Measurements from ENCODE around the gene ADRM1.

The ADRM1 gene

GRCh38 chr20:62342910-62343309 lies 40.1 kb downstream of the ADRM1 start:
- H3K9me3 Mint-ChIP-seq, result peaks cover 3% of the 10 kb centered on the region
- H3K27ac Mint-ChIP-seq, result peak overlapping the region in 1 of 3 experiments; percentile 52
- peaks cover 36% of the 10 kb centered on the region for H3K36me3 Mint-ChIP-seq (ENCODE audit: low read depth)
- H3K27me3 Mint-ChIP-seq (ENCODE audit: low read depth), result no peaks in the 10 kb centered on the region
- H3K4me3 Mint-ChIP-seq, result no peak overlapping the region
- H3K4me1 Mint-ChIP-seq, result no peaks in the 10 kb centered on the region
- no peak for TF ChIP-seq CTCF (IDR thresholded peaks at IDR 0.05; ENCODE audit: unreplicated experiment in 3 of 3)

GRCh38 chr20:62344092-62344491 lies 41.3 kb downstream of the ADRM1 start:
- no peak for TF ChIP-seq CTCF (IDR thresholded peaks at IDR 0.05; ENCODE audit: unreplicated experiment in 3 of 3)
- Mint-ChIP-seq H3K4me1 (no peaks in the 10 kb centered on the region), H3K36me3 (ENCODE audit: low read depth) (peaks cover 46% of the 10 kb centered on the region), H3K27ac (no peak overlapping the region), H3K9me3 (peaks cover 8% of the 10 kb centered on the region), H3K4me3 (no peak overlapping the region), H3K27me3 (ENCODE audit: low read depth) (peaks cover under 1% of the 10 kb centered on the region)

- H3K27me3 Mint-ChIP-seq (ENCODE audit: low read depth), result peaks cover 3% of the 10 kb centered on the region
- H3K4me3 Mint-ChIP-seq, result no peak overlapping the region
- no peaks in the 10 kb centered on the region for H3K4me1 Mint-ChIP-seq
- no peak for TF ChIP-seq CTCF (IDR thresholded peaks at IDR 0.05; ENCODE audit: unreplicated experiment in 3 of 3)
- peaks cover 8% of the 10 kb centered on the region for H3K9me3 Mint-ChIP-seq
- peaks cover 46% of the 10 kb centered on the region for H3K36me3 Mint-ChIP-seq (ENCODE audit: low read depth)
- H3K27ac Mint-ChIP-seq, result no peak overlapping the region
Observed at GRCh38 chr20:62344782-62345181, 42.0 kb downstream of the ADRM1 start.

GRCh38 chr20:62345681-62346370 lies 43.0 kb downstream of the ADRM1 start:
- H3K9me3 Mint-ChIP-seq, result peaks cover 8% of the 10 kb centered on the region
- H3K36me3 Mint-ChIP-seq (ENCODE audit: low read depth), result peaks cover 47% of the 10 kb centered on the region
- no peak overlapping the region for H3K27ac Mint-ChIP-seq
- H3K4me1 Mint-ChIP-seq, result no peaks in the 10 kb centered on the region
- peaks cover 3% of the 10 kb centered on the region for H3K27me3 Mint-ChIP-seq (ENCODE audit: low read depth)
- H3K4me3 Mint-ChIP-seq, result no peak overlapping the region
- no peak for TF ChIP-seq CTCF (IDR thresholded peaks at IDR 0.05; ENCODE audit: unreplicated experiment in 3 of 3)

- no peak for TF ChIP-seq CTCF (IDR thresholded peaks at IDR 0.05; ENCODE audit: unreplicated experiment in 3 of 3)
- Mint-ChIP-seq H3K27me3 (ENCODE audit: low read depth) (peaks cover 3% of the 10 kb centered on the region), H3K9me3 (peaks cover 8% of the 10 kb centered on the region), H3K36me3 (ENCODE audit: low read depth) (peaks cover 45% of the 10 kb centered on the region), H3K4me1 (no peaks in the 10 kb centered on the region), H3K27ac (no peak overlapping the region), H3K4me3 (no peak overlapping the region)
Observed at GRCh38 chr20:62346398-62347150, 43.8 kb downstream of the ADRM1 start.

- no peak overlapping the region for H3K4me3 Mint-ChIP-seq
- peaks cover 41% of the 10 kb centered on the region for H3K36me3 Mint-ChIP-seq (ENCODE audit: low read depth)
- H3K27me3 Mint-ChIP-seq (ENCODE audit: low read depth), result peaks cover 3% of the 10 kb centered on the region
- H3K4me1 Mint-ChIP-seq, result no peaks in the 10 kb centered on the region
- peaks cover 8% of the 10 kb centered on the region for H3K9me3 Mint-ChIP-seq
- TF ChIP-seq CTCF (IDR thresholded peaks at IDR 0.05; ENCODE audit: unreplicated experiment in 3 of 3), result no peak
- no peak overlapping the region for H3K27ac Mint-ChIP-seq
Observed at GRCh38 chr20:62347151-62347404, 44.3 kb downstream of the ADRM1 start.

All from nephron (organoid).